Thymus (tissue), 11 donors: ENCODE results near the gene NECTIN3. TPM values are rescaled to one million over a fixed set of nuclear protein-coding genes. Genes with fewer than 3 reads are reported as not detected.
A peak's percentile ranks its signal among the peaks of the same experiment; 100 is the strongest.

ENCODE experiments used
- DNase-seq, 9 donors: peaks; one replicate each; pipeline ENCODE4 v3.0.0-alpha.2; 2013; ENCODE audit warnings: low spot score in 9 of 9, low read depth in 6 of 9, missing footprints in 1 of 9
- H3K27ac ChIP-seq, 2 donors: one replicate each; pipeline ENCODE4 v1.5.1; 2013; ENCODE audit warnings: control low read depth in 1 of 2, low read depth in 1 of 2, low read length in 1 of 2, mild to moderate bottlenecking in 1 of 2, moderate library complexity in 1 of 2
- H3K27me3 ChIP-seq, 2 donors: one replicate each; pipeline ENCODE4 v1.5.1; 2013; ENCODE audit warnings: low read length in 1 of 2; ENCODE audit not compliant: control insufficient read depth in 2 of 2, insufficient read depth in 1 of 2
- H3K36me3 ChIP-seq, 2 donors: one replicate each; pipeline ENCODE4 v1.5.1; 2013; ENCODE audit warnings: low read length in 1 of 2, mild to moderate bottlenecking in 1 of 2, moderate library complexity in 1 of 2; ENCODE audit not compliant: control insufficient read depth in 2 of 2, insufficient read depth in 2 of 2
- H3K4me1 ChIP-seq, 2 donors: one replicate each; pipeline ENCODE4 v1.5.1; 2013; ENCODE audit warnings: low read length in 2 of 2; ENCODE audit not compliant: control insufficient read depth in 2 of 2, insufficient read depth in 2 of 2
- H3K4me3 ChIP-seq, 2 donors: one replicate each; pipeline ENCODE4 v1.5.1; 2013; ENCODE audit warnings: low read length in 2 of 2, control low read depth in 1 of 2, mild to moderate bottlenecking in 1 of 2
- H3K9me3 ChIP-seq, 2 donors: one replicate each; pipeline ENCODE4 v1.5.1; 2013; ENCODE audit warnings: low read length in 1 of 2, mild to moderate bottlenecking in 1 of 2; ENCODE audit not compliant: control insufficient read depth in 2 of 2, insufficient read depth in 1 of 2
- WGBS: extraction: QIAGEN DNeasy Blood & Tissue Kit; methylation state at CpG from one replicate; pipeline ENCODE4 v1.1.7; 2013; 5-methylcytosine and 5-hydroxymethylcytosine counted together
- polyA plus RNA-seq: library from polyadenylated mRNA; stranded (reverse); fragments of 200-250 nt; gene quantifications from one replicate; pipeline ENCODE4 v1.2.3, GENCODE V29; 2013
- total RNA-seq: library from RNA; stranded (reverse); fragments of 120-200 nt; gene quantifications from one replicate; pipeline ENCODE4 v1.2.4, GENCODE V29; 2013
- donor health status: healthy.

NECTIN3 gene
- total and polyA plus RNA-seq, 2 donors, result 1.8 to 8.9 TPM

DNA sequence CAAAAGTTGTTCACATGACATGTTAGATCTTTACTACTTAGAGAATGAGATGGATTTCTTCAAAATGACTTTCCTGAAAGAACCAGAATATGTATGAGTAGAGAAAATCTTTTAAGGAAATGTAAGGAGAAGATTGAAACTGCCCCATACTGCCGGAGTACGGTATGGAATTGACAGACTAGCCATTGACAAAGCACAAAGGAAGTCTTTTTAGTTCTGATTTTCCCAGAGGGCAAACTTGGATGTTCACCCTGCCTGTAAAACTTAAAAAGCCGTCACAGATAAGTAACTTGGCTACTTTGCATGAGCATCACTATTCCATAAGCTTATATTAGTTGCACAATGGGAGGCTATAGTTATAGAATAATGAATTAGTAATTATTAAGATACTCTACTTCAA, 93.8 kb downstream of the NECTIN3 start:
- Histone ChIP-seq H3K4me3 (no peak overlapping the region), H3K27me3 (no peaks in the 10 kb centered on the region), H3K27ac (no peak overlapping the region), H3K9me3 (no peaks in the 10 kb centered on the region), H3K4me1 (no peaks in the 10 kb centered on the region), H3K36me3 (no peaks in the 10 kb centered on the region)
- WGBS, result 96% methylated on average over 3 of the region's 3 CpGs
- DNase-seq, result no peak

DNA sequence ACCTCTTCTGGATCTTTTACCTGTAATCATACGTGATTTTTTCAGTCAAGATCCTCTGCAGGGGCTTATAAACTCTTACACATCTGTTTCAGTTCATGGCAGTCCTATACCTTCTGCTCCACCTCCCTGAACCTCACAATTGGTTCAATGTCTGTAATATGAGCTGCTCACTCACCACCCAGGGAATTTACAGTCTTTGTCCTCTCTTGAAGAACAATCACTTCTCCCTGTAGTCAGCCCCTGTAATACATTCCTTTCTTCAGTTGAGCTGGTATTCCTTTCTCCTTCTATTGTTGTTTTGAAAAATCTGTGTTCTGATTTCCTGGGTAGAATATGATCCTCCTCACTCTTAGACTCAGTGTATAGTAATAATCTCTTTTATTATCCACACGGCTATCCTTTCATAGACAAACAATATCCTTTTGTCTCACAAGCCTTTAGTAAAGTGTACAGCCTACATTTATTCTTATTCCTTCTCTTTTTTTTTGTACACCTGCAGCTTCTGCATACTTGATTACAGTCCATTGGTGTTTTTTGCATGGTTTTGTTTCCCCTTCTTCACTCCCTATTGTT, 101.8 kb downstream of the NECTIN3 start:
- DNase-seq, result no peak
- no peaks in the 10 kb centered on the region for H3K27me3 ChIP-seq
- no peaks in the 10 kb centered on the region for H3K9me3 ChIP-seq
- no peaks in the 10 kb centered on the region for H3K36me3 ChIP-seq
- H3K4me1 ChIP-seq, result peaks cover 0 to 8% of the 10 kb centered on the region in 2 donors
- 96% methylated on average over 2 of the region's 2 CpGs for WGBS
- no peak overlapping the region for H3K27ac ChIP-seq
- no peak overlapping the region for H3K4me3 ChIP-seq

DNA sequence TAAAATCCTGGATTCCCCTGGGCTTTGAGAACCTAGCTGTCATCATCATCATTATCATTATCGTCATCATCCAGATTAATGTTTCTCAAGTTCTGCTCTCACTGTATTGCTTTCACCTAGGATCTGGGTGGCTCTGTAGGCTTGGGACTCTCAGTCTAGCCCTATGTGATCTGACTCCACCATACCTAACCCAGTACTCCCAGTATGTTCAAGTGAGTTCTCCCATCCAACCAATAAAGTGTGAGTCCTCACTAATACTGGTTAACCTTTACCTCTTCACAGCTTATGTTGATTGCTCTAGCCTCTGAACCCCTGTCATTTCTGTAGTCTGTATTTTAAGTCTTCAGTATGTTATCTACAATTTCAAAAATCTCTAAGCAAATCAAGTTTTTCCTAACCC, 102.3 kb downstream of the NECTIN3 start:
- Histone ChIP-seq H3K27ac (no peak overlapping the region), H3K9me3 (no peaks in the 10 kb centered on the region), H3K4me1 (peaks cover 0 to 8% of the 10 kb centered on the region in 2 donors), H3K36me3 (no peaks in the 10 kb centered on the region), H3K27me3 (no peaks in the 10 kb centered on the region), H3K4me3 (no peak overlapping the region)
- no peak for DNase-seq
- 99% methylated on average over 1 of the region's 1 CpG for WGBS

- 98% methylated on average over 2 of the region's 2 CpGs for WGBS
- no peaks in the 10 kb centered on the region for H3K27me3 ChIP-seq
- DNase-seq, result no peak
Measured at GRCh38 chr3:111190518-111190917, 118.9 kb downstream of the NECTIN3 start.

DNA sequence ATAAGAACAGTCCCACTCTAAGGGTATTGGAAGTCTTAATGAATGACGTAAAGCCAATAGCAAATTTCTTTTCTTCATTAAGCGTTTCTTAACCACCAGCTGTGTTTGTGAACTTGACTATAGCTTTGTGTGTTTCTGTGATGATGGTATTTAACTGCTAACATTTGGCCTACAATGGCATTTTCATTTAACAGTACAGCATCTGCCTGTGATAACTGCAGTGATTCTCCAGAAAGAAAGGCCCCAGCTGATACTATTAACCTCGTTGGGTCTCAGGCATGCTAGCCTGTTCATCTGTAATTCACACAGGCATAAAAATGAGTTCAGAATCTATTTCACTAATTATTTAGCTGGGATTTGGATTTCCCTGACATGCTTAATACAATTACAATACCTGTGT, 121.9 kb downstream of the NECTIN3 start:
- Histone ChIP-seq H3K36me3 (no peaks in the 10 kb centered on the region), H3K9me3 (no peaks in the 10 kb centered on the region), H3K4me3 (no peak overlapping the region), H3K27ac (no peak overlapping the region), H3K27me3 (no peaks in the 10 kb centered on the region), H3K4me1 (no peaks in the 10 kb centered on the region)
- 94% methylated on average over 3 of the region's 3 CpGs for WGBS
- no peak for DNase-seq

More at GRCh38 chr3:111190518-111190917, 118.9 kb downstream of the NECTIN3 start:
- H3K9me3 ChIP-seq, result no peaks in the 10 kb centered on the region
- H3K4me1 ChIP-seq, result no peaks in the 10 kb centered on the region
- H3K36me3 ChIP-seq, result no peaks in the 10 kb centered on the region
- H3K4me3 ChIP-seq, result no peak overlapping the region
- H3K27ac ChIP-seq, result no peak overlapping the region

- no peaks in the 10 kb centered on the region for H3K36me3 ChIP-seq
- DNase-seq, result no peak
Measured at GRCh38 chr3:111194048-111194447, 122.4 kb downstream of the NECTIN3 start.

DNA sequence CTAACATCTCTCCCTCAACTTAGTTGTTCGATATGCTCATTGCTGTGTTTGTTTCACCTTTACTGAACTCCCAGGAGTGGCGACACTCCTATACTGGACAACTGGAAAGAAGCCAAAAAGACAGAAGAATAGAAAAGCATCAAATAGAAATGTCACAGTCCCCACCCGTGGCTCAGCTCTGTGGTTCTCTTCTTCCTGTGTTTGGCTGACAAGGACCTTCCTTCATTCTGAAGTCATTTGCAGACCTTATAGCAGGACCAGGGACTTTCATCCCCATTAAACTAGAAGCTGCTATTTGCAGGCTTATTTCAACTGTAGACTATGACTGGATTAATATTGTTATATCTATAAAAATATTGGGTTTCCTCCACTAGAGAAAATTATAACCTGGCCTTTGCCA, 125.9 kb downstream of the NECTIN3 start:
- 64% methylated on average over 3 of the region's 3 CpGs for WGBS
- no peaks in the 10 kb centered on the region for H3K4me1 ChIP-seq
- no peak for DNase-seq
- no peaks in the 10 kb centered on the region for H3K36me3 ChIP-seq
- H3K27ac ChIP-seq, result no peak overlapping the region
- H3K4me3 ChIP-seq, result no peak overlapping the region
- no peaks in the 10 kb centered on the region for H3K9me3 ChIP-seq
- no peaks in the 10 kb centered on the region for H3K27me3 ChIP-seq

More at GRCh38 chr3:111194048-111194447, 122.4 kb downstream of the NECTIN3 start:
- Histone ChIP-seq H3K9me3 (no peaks in the 10 kb centered on the region), H3K4me1 (no peaks in the 10 kb centered on the region), H3K27ac (no peak overlapping the region), H3K4me3 (no peak overlapping the region), H3K27me3 (no peaks in the 10 kb centered on the region)
- WGBS, result 95% methylated on average over 1 of the region's 1 CpG

- H3K36me3 ChIP-seq, result no peaks in the 10 kb centered on the region
Measured at GRCh38 chr3:111200027-111200426, 128.4 kb downstream of the NECTIN3 start.

DNA sequence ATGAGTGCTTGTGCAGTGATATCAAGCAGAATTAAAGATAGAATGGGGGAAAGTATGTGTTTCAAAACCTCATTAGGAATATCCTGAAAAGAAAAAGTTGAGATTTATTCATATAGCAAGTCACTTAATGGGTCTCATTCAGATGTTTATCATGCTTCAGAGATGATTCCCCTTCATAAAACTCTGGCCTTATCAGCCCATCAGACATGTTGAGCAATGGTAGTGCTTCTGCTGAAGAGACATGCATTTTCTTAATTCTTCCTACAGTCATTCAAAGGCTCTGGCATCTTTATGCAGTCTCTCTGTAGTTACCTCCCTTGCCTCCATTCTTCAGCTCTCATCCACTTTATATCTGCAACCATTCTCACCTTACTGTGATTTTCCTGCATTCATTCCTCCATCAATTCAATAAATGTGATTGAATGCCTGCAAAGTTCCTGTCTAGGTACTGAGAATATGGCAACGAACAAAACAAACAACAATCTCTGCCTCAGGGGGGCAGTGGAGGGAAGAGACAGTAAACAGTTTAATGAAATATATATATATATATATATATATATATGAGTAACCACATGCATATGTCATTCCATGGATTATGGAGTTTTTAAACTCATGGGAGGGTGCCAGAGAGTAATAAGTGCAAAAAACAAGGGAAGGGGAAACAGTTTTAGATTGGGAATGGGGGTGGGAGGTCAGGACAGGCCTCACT, 138.5 kb downstream of the NECTIN3 start:
- 78% methylated on average over 1 of the region's 1 CpG for WGBS
- no peak overlapping the region for H3K27ac ChIP-seq
- no peaks in the 10 kb centered on the region for H3K36me3 ChIP-seq
- no peak overlapping the region for H3K4me3 ChIP-seq
- H3K27me3 ChIP-seq, result no peaks in the 10 kb centered on the region
- H3K4me1 ChIP-seq, result peaks cover 2 to 10% of the 10 kb centered on the region in 2 donors
- H3K9me3 ChIP-seq, result no peaks in the 10 kb centered on the region
- DNase-seq, result peak in 1 of 9 donors; percentile 38

More at GRCh38 chr3:111200027-111200426, 128.4 kb downstream of the NECTIN3 start:
- no peak for DNase-seq
- no peak overlapping the region for H3K27ac ChIP-seq
- H3K4me3 ChIP-seq, result no peak overlapping the region
- H3K9me3 ChIP-seq, result no peaks in the 10 kb centered on the region
- no peaks in the 10 kb centered on the region for H3K4me1 ChIP-seq
- no peaks in the 10 kb centered on the region for H3K27me3 ChIP-seq
